NCI-H2196 (cell line): ENCODE data around the gene WNT5A.
A peak's percentile ranks its signal among the peaks of the same experiment; 100 is the strongest.
"Not testable (repeated sequence)": the region's sequence is repeated elsewhere in the genome, so short reads cannot be mapped to it uniquely, and the experiment has no call there.

ENCODE experiments used
- DNase-seq: peaks from one replicate; lab custom pipeline; 2025; ENCODE audit not compliant: unreplicated experiment; lab: John Stamatoyannopoulos, UW

WNT5A gene

GRCh38 chr3:55507808-55508207, 20.7 kb upstream of the WNT5A start:
- DNase-seq, result no peak

- DNase-seq, result no peak
These were observed 18.7 kb upstream of the WNT5A start for GRCh38 chr3:55505776-55506175.

GRCh38 chr3:55505102-55505501, 18.0 kb upstream of the WNT5A start:
- DNase-seq, result not testable (repeated sequence)

GRCh38 chr3:55501905-55502304, 14.8 kb upstream of the WNT5A start:
- no peak for DNase-seq

- no peak for DNase-seq
These were observed 13.6 kb upstream of the WNT5A start for GRCh38 chr3:55500555-55501330.

- DNase-seq, result no peak
These were observed 11.4 kb upstream of the WNT5A start for GRCh38 chr3:55498520-55498919.

GRCh38 chr3:55497250-55497649, 10.1 kb upstream of the WNT5A start:
- no peak for DNase-seq

GRCh38 chr3:55494976-55495375, 7.9 kb upstream of the WNT5A start:
- no peak for DNase-seq

- DNase-seq, result no peak
These were observed 5.9 kb upstream of the WNT5A start for GRCh38 chr3:55492976-55493375.

GRCh38 chr3:55491296-55491816, 4.2 kb upstream of the WNT5A start:
- no peak for DNase-seq

- no peak for DNase-seq
These were observed 3.3 kb upstream of the WNT5A start for GRCh38 chr3:55490276-55490913.

- no peak for DNase-seq
These were observed 2.7 kb upstream of the WNT5A start for GRCh38 chr3:55489798-55490132.

- DNase-seq, result no peak
These were observed 1.4 kb upstream of the WNT5A start for GRCh38 chr3:55488398-55489055.

GRCh38 chr3:55487381-55488241, 505 bp upstream of the WNT5A start:
- DNase-seq, result peak; percentile 19

- DNase-seq, result peak; percentile 4
These were observed 827 bp downstream of the WNT5A start for GRCh38 chr3:55486101-55486856.

GRCh38 chr3:55484801-55485791, 2.0 kb downstream of the WNT5A start:
- peak; percentile 64 for DNase-seq

- no peak for DNase-seq
These were observed 2.9 kb downstream of the WNT5A start for GRCh38 chr3:55484191-55484689.

- no peak for DNase-seq
These were observed 3.7 kb downstream of the WNT5A start for GRCh38 chr3:55483196-55484095.
